ENCODE data around the gene TMEM204. TPM values are rescaled to one million over a fixed set of nuclear protein-coding genes. Genes with fewer than 3 reads are reported as not detected.

TMEM204 gene
- polyA plus RNA-seq, 1 of the 3 experiments (the other 2 are of a cell fraction) = 2.3 TPM

GRCh38 chr16:1489077-1489476 is 44.4 kb upstream of the TMEM204 start:
- DNase-seq = no peak
- Histone ChIP-seq H3K9me3 (no peaks in the 10 kb centered on the region), H2AFZ (ENCODE audit: low read depth) (no peak overlapping the region), H4K20me1 (ENCODE audit: insufficient read depth) (no peaks in the 10 kb centered on the region), H3K79me2 (ENCODE audit: insufficient read depth) (peaks cover 8% of the 10 kb centered on the region; the same call in 1 of the 2 replicates), H3K27me3 (ENCODE audit: insufficient read depth) (no peaks in the 10 kb centered on the region), H3K9ac (no peak overlapping the region), H3K36me3 (replicated peaks in 1 of 2; ENCODE audit: control insufficient read depth in 1 of 2, insufficient read depth in 2 of 2, low read length in 1 of 2) (no peaks in the 10 kb centered on the region), H3K4me2 (no peak overlapping the region), H3K4me1 (ENCODE audit: control insufficient read depth in 1 of 2, insufficient read depth in 2 of 2, low read depth in 1 of 2, low read length in 1 of 2) (peaks cover 0 to 9% of the 10 kb centered on the region in 2 experiments; a peak in 1 of 4 replicates), H3K9me2 (no peaks in the 10 kb centered on the region), H3K27ac (ENCODE audit: low read depth in 2 of 2, low read length in 1 of 2) (no peak overlapping the region), H3F3A (replicated peaks; ENCODE audit: insufficient read depth) (no peaks in the 10 kb centered on the region), H3K4me3 (ENCODE audit: low read depth in 2 of 2, low read length in 1 of 2) (no peak overlapping the region)
- TF ChIP-seq NFIC (IDR thresholded peaks at IDR 0.05; ENCODE audit: borderline replicate concordance) (no peak), RXRA (IDR thresholded peaks at IDR 0.05; ENCODE audit: borderline replicate concordance, low read depth) (no peak), PBX3 (IDR thresholded peaks at IDR 0.05) (no peak), SIN3A (IDR thresholded peaks at IDR 0.05; ENCODE audit: borderline replicate concordance, low read depth, low read length) (no peak), NRF1 (IDR thresholded peaks at IDR 0.05; ENCODE audit: low read depth, low read length) (no peak), POLR2AphosphoS5 (IDR thresholded peaks at IDR 0.05; ENCODE audit: low read depth, low read length) (no peak), EZH2phosphoT487 (IDR thresholded peaks at IDR 0.05; ENCODE audit: borderline replicate concordance, low read depth) (no peak), MAX (IDR thresholded peaks at IDR 0.05; ENCODE audit: low read depth) (no peak), FOSL2 (IDR thresholded peaks at IDR 0.05; ENCODE audit: borderline replicate concordance, low read depth) (no peak), FOXJ3 (CRISPR knock-in tag; IDR thresholded peaks at IDR 0.05) (no peak), MXI1 (IDR thresholded peaks at IDR 0.05; ENCODE audit: low read depth, low read length) (no peak), EP300 (IDR thresholded peaks at IDR 0.05; ENCODE audit: borderline replicate concordance in 1 of 2, low read depth in 1 of 2, low read length in 1 of 2) (no peak), REST (IDR thresholded peaks at IDR 0.05; ENCODE audit: low read depth, low read length) (no peak), FOXM1 (IDR thresholded peaks at IDR 0.05; ENCODE audit: low read depth) (no peak), ZBTB33 (IDR thresholded peaks at IDR 0.05; ENCODE audit: borderline replicate concordance, low read depth) (no peak)
- POLR2A ChIA-PET = no interaction called here
- WGBS (ENCODE audit: low lambda C conversion rate) = 89% methylated on average over 9 of the region's 12 CpGs
- CTCF ChIA-PET = interaction anchor here (1.0 kb wide), 1 partner anchor 235 kb away, joined by 3 read pairs; no protein-coding TSS in a partner anchor
